Omental fat pad (tissue), 4 donors: ENCODE measurements around the gene KCTD1. TPM values are rescaled to one million over a fixed set of nuclear protein-coding genes. Genes with fewer than 3 reads are reported as not detected.
A peak's percentile ranks its signal among the peaks of the same experiment; 100 is the strongest.
"Not testable (repeated sequence)": the region's sequence is repeated elsewhere in the genome, so short reads cannot be mapped to it uniquely, and the experiment has no call there.

Source experiments
- ATAC-seq: fragments of 150-250 bp; one replicate; pipeline ENCODE4 v1.9.1; 2016; ENCODE audit warnings: mild to moderate bottlenecking, moderate library complexity; ENCODE audit not compliant: low FRiP score
- DNase-seq: peaks from one replicate; pipeline ENCODE4 v3.0.0-alpha.2; 2019; ENCODE audit warnings: low spot score
- total RNA-seq, 4 donors: library from RNA; depleted of rRNA; stranded (reverse); fragments of >200 nt; gene quantifications; one replicate each; pipeline ENCODE4 v1.1.0, GENCODE V29; 2016
- TF ChIP-seq, protein P1 (sequence below), 3 donors: fragments of 450-650 bp; IDR thresholded peaks; one replicate each; pipeline ENCODE4 v1.5.1; 2016 to 2017; ENCODE audit warnings: antibody characterized with exemption in 3 of 3, mild to moderate bottlenecking in 3 of 3, moderate library complexity in 2 of 3

KCTD1 gene
- total RNA-seq, 4 donors from 2014 or later: 3.4 to 9.5 (median 8.5) TPM

- ATAC-seq (no peak), DNase-seq (no peak)
- TF ChIP-seq, protein P1, sequence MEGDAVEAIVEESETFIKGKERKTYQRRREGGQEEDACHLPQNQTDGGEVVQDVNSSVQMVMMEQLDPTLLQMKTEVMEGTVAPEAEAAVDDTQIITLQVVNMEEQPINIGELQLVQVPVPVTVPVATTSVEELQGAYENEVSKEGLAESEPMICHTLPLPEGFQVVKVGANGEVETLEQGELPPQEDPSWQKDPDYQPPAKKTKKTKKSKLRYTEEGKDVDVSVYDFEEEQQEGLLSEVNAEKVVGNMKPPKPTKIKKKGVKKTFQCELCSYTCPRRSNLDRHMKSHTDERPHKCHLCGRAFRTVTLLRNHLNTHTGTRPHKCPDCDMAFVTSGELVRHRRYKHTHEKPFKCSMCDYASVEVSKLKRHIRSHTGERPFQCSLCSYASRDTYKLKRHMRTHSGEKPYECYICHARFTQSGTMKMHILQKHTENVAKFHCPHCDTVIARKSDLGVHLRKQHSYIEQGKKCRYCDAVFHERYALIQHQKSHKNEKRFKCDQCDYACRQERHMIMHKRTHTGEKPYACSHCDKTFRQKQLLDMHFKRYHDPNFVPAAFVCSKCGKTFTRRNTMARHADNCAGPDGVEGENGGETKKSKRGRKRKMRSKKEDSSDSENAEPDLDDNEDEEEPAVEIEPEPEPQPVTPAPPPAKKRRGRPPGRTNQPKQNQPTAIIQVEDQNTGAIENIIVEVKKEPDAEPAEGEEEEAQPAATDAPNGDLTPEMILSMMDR (IDR thresholded peaks at IDR 0.05): no peak
These were observed 109.4 kb downstream of the KCTD1 start for GRCh38 chr18:26438980-26439379.

DNA sequence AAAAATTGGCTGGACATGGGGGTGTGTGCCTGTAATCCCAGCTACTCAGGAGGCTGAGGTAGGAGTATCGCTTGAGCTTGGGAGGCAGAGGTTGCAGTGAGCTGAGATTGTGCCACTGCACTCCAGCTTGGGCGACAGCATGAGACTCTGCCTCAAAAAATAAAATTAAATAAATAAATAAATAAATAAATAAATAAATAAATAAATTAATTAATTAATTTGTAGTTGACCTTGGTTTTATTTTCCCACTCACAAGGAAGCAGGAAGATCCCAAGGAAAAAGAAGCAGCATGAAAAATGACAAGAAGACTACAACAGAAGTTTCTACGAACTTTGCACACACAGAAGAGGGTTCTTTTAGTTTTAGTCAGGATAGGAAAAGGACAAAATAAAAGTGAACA lies 110.7 kb downstream of the KCTD1 start:
- ATAC-seq, DNase-seq: not testable (repeated sequence)

GRCh38 chr18:26436176-26437051 lies 111.9 kb downstream of the KCTD1 start:
- ATAC-seq: peak; percentile 35
- TF ChIP-seq, protein P1 (IDR thresholded peaks at IDR 0.05): no peak
- no peak for DNase-seq

- TF ChIP-seq, protein P1 (IDR thresholded peaks at IDR 0.05): no peak
- DNase-seq (no peak), ATAC-seq (no peak)
These were observed 112.8 kb downstream of the KCTD1 start for GRCh38 chr18:26435415-26436095.

DNA sequence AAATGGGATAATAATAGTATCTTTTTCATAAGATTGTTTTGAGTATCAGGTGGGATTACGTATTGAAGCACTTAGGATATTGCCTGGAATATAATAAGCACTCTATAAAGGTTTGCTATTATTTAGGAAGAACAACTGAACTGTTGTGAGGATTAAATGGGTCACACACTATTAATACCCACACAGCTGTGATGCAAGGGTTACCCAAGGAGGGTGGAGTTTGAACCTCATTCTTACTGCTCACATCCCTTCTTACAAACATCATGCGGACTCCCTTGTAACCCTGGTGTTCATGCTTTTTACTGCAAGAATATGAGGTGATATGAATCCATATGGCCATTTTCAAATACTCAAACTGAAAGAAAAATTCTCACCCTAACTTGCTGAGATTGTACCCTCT lies 113.5 kb downstream of the KCTD1 start:
- ATAC-seq: no peak
- TF ChIP-seq, protein P1 (IDR thresholded peaks at IDR 0.05): no peak
- no peak for DNase-seq

- TF ChIP-seq, protein P1 (IDR thresholded peaks at IDR 0.05): no peak
These were observed 115.5 kb downstream of the KCTD1 start for GRCh38 chr18:26432651-26433424.

More at GRCh38 chr18:26432651-26433424, 115.5 kb downstream of the KCTD1 start:
- DNase-seq (no peak), ATAC-seq (no peak)
